ENCODE measurements around the gene CCDC102A. TPM values are rescaled to one million over a fixed set of nuclear protein-coding genes. Genes with fewer than 3 reads are reported as not detected.

CCDC102A gene
- total and polyA plus RNA-seq, 10 of the 15 experiments (the other 5 are each of a cell fraction or from before 2014, with no cell fraction given): 0.03 to 5.9 (median 2.4) TPM

GRCh38 chr16:57544124-57544653, 7.8 kb upstream of the CCDC102A start:
- intact Hi-C loops (cut with micrococcal nuclease; ENCODE audit: unreplicated experiment): no loop called here
- TF ChIP-seq EGR1 (IDR thresholded peaks at IDR 0.05; ENCODE audit: borderline replicate concordance in 1 of 2, low read depth in 2 of 2, low read length in 2 of 2) (peak in 1 of 2 experiments; percentile 92; a peak in 2 of 3 replicates), SREBF1 (IDR thresholded peaks at IDR 0.05; ENCODE audit: low read length) (peak; percentile 31; the same call in 1 of the 2 replicates), ATF3 (IDR thresholded peaks at IDR 0.05; ENCODE audit: borderline replicate concordance, extremely low read depth, low read depth, low read length) (no peak), TCF7 (IDR thresholded peaks at IDR 0.05; ENCODE audit: borderline replicate concordance) (no peak), ZZZ3 (IDR thresholded peaks at IDR 0.05; ENCODE audit: control insufficient read depth, insufficient read length, low read depth) (no peak), USF2 (IDR thresholded peaks at IDR 0.05; ENCODE audit: borderline replicate concordance, low read depth, low read length) (no peak), NKRF (conservative IDR thresholded peaks at IDR 0.05) (peak; percentile 30; the same call in 1 of the 2 replicates), ZNF207 (IDR thresholded peaks at IDR 0.05; ENCODE audit: borderline replicate concordance) (peak; percentile 70; the same call in 1 of the 2 replicates), STAT1 (conservative IDR thresholded peaks at IDR 0.05) (no peak), ZBTB40 (IDR thresholded peaks at IDR 0.05; ENCODE audit: borderline replicate concordance) (no peak), SMC3 (IDR thresholded peaks at IDR 0.05; ENCODE audit: borderline replicate concordance, low read length) (no peak)

More at GRCh38 chr16:57544124-57544653, 7.8 kb upstream of the CCDC102A start:
- peak overlapping the region; percentile 97 for H3K4me2 ChIP-seq (ENCODE audit: control insufficient read depth, insufficient read depth)
- in situ Hi-C loops (cut with MboI): no loop called here
- H2AFZ ChIP-seq (ENCODE audit: control insufficient read depth, low read depth, low read length): no peak overlapping the region
- no peaks in the 10 kb centered on the region for H4K20me1 ChIP-seq (ENCODE audit: control insufficient read depth, insufficient read depth)
- CTCF ChIA-PET: interaction anchor here (0.6 to 3.8 kb wide), 4 partner anchors 21 to 57 kb away, joined by 4 to 23 read pairs (median 7); no protein-coding TSS in a partner anchor
- RAD21 ChIA-PET (ENCODE audit: unreplicated experiment): interaction anchor here (1.0 to 4.4 kb wide), 9 partner anchors 7 to 672 kb away, joined by 3 to 18 read pairs (median 6); partner anchors contain the start of genes CCDC102A and DOK4
- peak overlapping the region; percentile 98 for H3K4me3 ChIP-seq
- ATAC-seq: peak; percentile 81
- peaks cover 68% of the 10 kb centered on the region for H3K79me2 ChIP-seq (ENCODE audit: control insufficient read depth, insufficient read depth, low read length)
- H3K36me3 ChIP-seq (ENCODE audit: control insufficient read depth in 2 of 2, insufficient read depth in 2 of 2, low read length in 1 of 2): peaks cover 0 to 5% of the 10 kb centered on the region in 2 experiments; a peak in 1 of 4 replicates
- no peaks in the 10 kb centered on the region for H3K27me3 ChIP-seq (replicated peaks in 1 of 2; ENCODE audit: control insufficient read depth in 2 of 2, insufficient read depth in 2 of 2, low read length in 1 of 2)
- 7% methylated on average over 4 of the region's 4 CpGs for WGBS (ENCODE audit: insufficient coverage, insufficient replicate concordance, low lambda C conversion rate, missing lambda C conversion rate)
- peaks cover 43% of the 10 kb centered on the region for H3K4me1 ChIP-seq (ENCODE audit: control insufficient read depth, insufficient read depth, low read length)
- SMC1A ChIA-PET (ENCODE audit: uncharacterized antibody, unreplicated experiment): interaction anchor here (0.8 to 3.2 kb wide), 12 partner anchors 8 to 244 kb away, joined by 3 to 23 read pairs (median 5); partner anchors contain the start of genes CIAPIN1 and COQ9
- BruUV-seq (replicated peaks): no TSS peak
- peaks cover under 1% of the 10 kb centered on the region; the same call in 2 of the 3 replicates for H3K9me3 ChIP-seq (replicated peaks; ENCODE audit: control insufficient read depth, insufficient read depth, low read length)
- peak; percentile 96 for FAIRE-seq
- POLR2A ChIA-PET: interaction anchor here (1.0 to 1.5 kb wide), 2 partner anchors 58 to 97 kb away, joined by 3 to 4 read pairs; partner anchors contain the start of genes CIAPIN1 and COQ9
- H3K27ac ChIP-seq (ENCODE audit: control insufficient read depth, insufficient read depth): peak overlapping the region; percentile 94
- H3K9ac ChIP-seq (ENCODE audit: control insufficient read depth, insufficient read depth, low read length): peak overlapping the region; percentile 86
- peak; percentile 95 for DNase-seq (ENCODE audit: low read depth, low spot score)

Data from GM12878 (cell line).